Neuronal stem cell (in vitro differentiated cells): ENCODE results near the gene SCEL.
A peak's percentile ranks its signal among the peaks of the same experiment; 100 is the strongest.
"Not testable (repeated sequence)": the region's sequence is repeated elsewhere in the genome, so short reads cannot be mapped to it uniquely, and the experiment has no call there.

ENCODE experiments used
- DNase-seq: peaks from one replicate; pipeline ENCODE4 v3.0.0-alpha.2; 2013; ENCODE audit warnings: low spot score
- H2AFZ ChIP-seq: one replicate; pipeline ENCODE4 v1.6.1; 2013; ENCODE audit warnings: mild to moderate bottlenecking, low read length, inconsistent platforms
- H2AK5ac ChIP-seq: 2 replicates; pipeline ENCODE4 v1.6.1; 2013; ENCODE audit warnings: low read depth, mild to moderate bottlenecking, inconsistent platforms, low read length, moderate library complexity, mixed read lengths
- H2BK120ac ChIP-seq: 2 replicates; pipeline ENCODE4 v1.6.1; 2013; ENCODE audit warnings: low read depth, mild to moderate bottlenecking, inconsistent platforms, low read length, moderate library complexity, mixed read lengths
- H2BK12ac ChIP-seq: one replicate; pipeline ENCODE4 v1.6.1; 2013; ENCODE audit warnings: low read length, inconsistent platforms
- H2BK15ac ChIP-seq: 2 replicates; pipeline ENCODE4 v1.6.1; 2013; ENCODE audit warnings: mild to moderate bottlenecking, low read length, inconsistent platforms, mixed read lengths
- H2BK5ac ChIP-seq: one replicate; pipeline ENCODE4 v1.6.1; 2013; ENCODE audit warnings: inconsistent platforms, mild to moderate bottlenecking, low read length, moderate library complexity
- H3K14ac ChIP-seq: one replicate; pipeline ENCODE4 v1.6.1; 2013; ENCODE audit warnings: low read length, inconsistent platforms
- H3K18ac ChIP-seq: 2 replicates; pipeline ENCODE4 v1.6.1; 2013; ENCODE audit warnings: low read length, inconsistent platforms
- H3K23ac ChIP-seq: 2 replicates; pipeline ENCODE4 v1.6.1; 2013; ENCODE audit warnings: low read depth, mild to moderate bottlenecking, mixed read lengths, low read length, inconsistent platforms; ENCODE audit not compliant: poor library complexity
- H3K27ac ChIP-seq: replicated peaks from 3 replicates; pipeline ENCODE4 v1.5.1; 2013; ENCODE audit warnings: low read length, inconsistent platforms
- H3K27me3 ChIP-seq, 3 experiments: 2 replicates each; pipeline ENCODE4 v1.6.1; 2013; ENCODE audit warnings: low read length in 3 of 3, mild to moderate bottlenecking in 2 of 3, inconsistent platforms in 1 of 3, low read depth in 1 of 3, mixed read lengths in 1 of 3, moderate library complexity in 1 of 3; ENCODE audit not compliant: control insufficient read depth in 3 of 3, insufficient read depth in 3 of 3
- H3K36me3 ChIP-seq, 2 donors: replicated peaks in 1 of 2; 2 replicates each; pipeline ENCODE4 v1.6.1; 2013; ENCODE audit warnings: low read length in 2 of 2; ENCODE audit not compliant: control insufficient read depth in 2 of 2, insufficient read depth in 2 of 2
- H3K4ac ChIP-seq: 2 replicates; pipeline ENCODE4 v1.6.1; 2013; ENCODE audit warnings: inconsistent platforms, mild to moderate bottlenecking, low read length, moderate library complexity
- H3K4me1 ChIP-seq, 2 donors: 1 replicate in 1 of 2; 2 replicates in 1 of 2; pipeline ENCODE4 v1.6.1; 2013; ENCODE audit warnings: low read length in 2 of 2, low read depth in 1 of 2; ENCODE audit not compliant: control insufficient read depth in 2 of 2, insufficient read depth in 1 of 2
- H3K4me2 ChIP-seq: one replicate; pipeline ENCODE4 v1.6.1; 2013; ENCODE audit warnings: mild to moderate bottlenecking, low read length, inconsistent platforms; ENCODE audit not compliant: insufficient read depth, poor library complexity, severe bottlenecking
- H3K4me3 ChIP-seq, 2 donors: 2 replicates each; pipeline ENCODE4 v1.5.1; 2013; ENCODE audit warnings: low read length in 2 of 2, mild to moderate bottlenecking in 2 of 2, inconsistent platforms in 1 of 2, moderate library complexity in 1 of 2
- H3K79me1 ChIP-seq: one replicate; pipeline ENCODE4 v1.6.1; 2013; ENCODE audit warnings: low read depth, mild to moderate bottlenecking, inconsistent platforms, low read length, moderate library complexity
- H3K9ac ChIP-seq: one replicate; pipeline ENCODE4 v1.6.1; 2013; ENCODE audit warnings: mild to moderate bottlenecking, low read depth, low read length, inconsistent platforms; ENCODE audit not compliant: poor library complexity
- H3K9me3 ChIP-seq, 2 donors: replicated peaks in 1 of 2; 2 replicates each; pipeline versions ENCODE3 to v1.6.1; 2013; ENCODE audit warnings: low read length in 2 of 2, mild to moderate bottlenecking in 2 of 2, inconsistent platforms in 1 of 2, low read depth in 1 of 2, mixed read lengths in 1 of 2, moderate library complexity in 1 of 2; ENCODE audit not compliant: control insufficient read depth in 2 of 2, insufficient read depth in 1 of 2
- H4K8ac ChIP-seq: one replicate; pipeline ENCODE4 v1.6.1; 2013; ENCODE audit warnings: low read depth, mild to moderate bottlenecking, inconsistent platforms, low read length, moderate library complexity
- H4K91ac ChIP-seq: one replicate; pipeline ENCODE4 v1.6.1; 2013; ENCODE audit warnings: low read length, low read depth, mild to moderate bottlenecking, inconsistent platforms; ENCODE audit not compliant: poor library complexity
- WGBS, 2 donors: extraction: QIAGEN DNeasy Blood & Tissue Kit; methylation state at CpG; one replicate each; pipeline ENCODE4 v1.1.7; 2013; ENCODE audit warnings: missing lambda C conversion rate in 2 of 2, mixed read lengths in 1 of 2; ENCODE audit not compliant: insufficient read length in 2 of 2, insufficient replicate concordance in 1 of 2; ENCODE audit errors: extremely low coverage in 2 of 2; 5-methylcytosine and 5-hydroxymethylcytosine counted together

The SCEL gene

GRCh38 chr13:77637588-77637987 lies 102.1 kb downstream of the SCEL start:
- Histone ChIP-seq H3K27me3 (no peaks in the 10 kb centered on the region), H3K4ac (no peak overlapping the region), H2BK120ac (no peak overlapping the region), H2AK5ac (no peak overlapping the region), H3K4me1 (peaks cover 1 to 5% of the 10 kb centered on the region in 2 donors), H3K9me3 (no peaks in the 10 kb centered on the region), H2BK15ac (no peak overlapping the region), H3K79me1 (no peaks in the 10 kb centered on the region), H3K36me3 (no peaks in the 10 kb centered on the region), H2BK12ac (no peak overlapping the region), H3K4me2 (no peak overlapping the region), H3K14ac (no peak overlapping the region), H4K8ac (no peak overlapping the region), H3K18ac (no peak overlapping the region), H3K27ac (no peak overlapping the region), H2BK5ac (no peak overlapping the region), H3K9ac (no peak overlapping the region), H4K91ac (no peak overlapping the region), H2AFZ (peak overlapping the region; percentile 84), H3K4me3 (no peak overlapping the region), H3K23ac (no peak overlapping the region)
- DNase-seq: no peak
- no CpG with 5 or more reads among the region's 1 CpG for WGBS, 2 donors

- Histone ChIP-seq H3K27ac (no peak overlapping the region), H3K14ac (no peak overlapping the region), H2BK12ac (no peak overlapping the region), H3K27me3 (no peaks in the 10 kb centered on the region), H2BK15ac (no peak overlapping the region), H3K4me1 (no peaks in the 10 kb centered on the region), H4K91ac (no peak overlapping the region), H3K4me2 (no peak overlapping the region), H2BK120ac (no peak overlapping the region), H3K79me1 (no peaks in the 10 kb centered on the region), H3K4me3 (no peak overlapping the region), H3K4ac (no peak overlapping the region), H3K36me3 (no peaks in the 10 kb centered on the region), H3K23ac (no peak overlapping the region), H3K9me3 (peaks cover 0 to 4% of the 10 kb centered on the region in 2 donors), H3K18ac (no peak overlapping the region), H2AK5ac (no peak overlapping the region), H4K8ac (no peak overlapping the region), H2BK5ac (no peak overlapping the region), H2AFZ (no peak overlapping the region), H3K9ac (no peak overlapping the region)
- DNase-seq: no peak
These were observed 114.9 kb downstream of the SCEL start for GRCh38 chr13:77650409-77650808.

GRCh38 chr13:77653301-77653700 lies 117.8 kb downstream of the SCEL start:
- Histone ChIP-seq H3K9ac (no peak overlapping the region), H3K4me3 (no peak overlapping the region), H3K4ac (no peak overlapping the region), H3K14ac (no peak overlapping the region), H3K23ac (no peak overlapping the region), H2AFZ (no peak overlapping the region), H4K8ac (no peak overlapping the region), H2AK5ac (no peak overlapping the region), H3K27me3 (no peaks in the 10 kb centered on the region), H2BK5ac (no peak overlapping the region), H2BK15ac (no peak overlapping the region), H3K4me1 (no peaks in the 10 kb centered on the region), H3K36me3 (no peaks in the 10 kb centered on the region), H2BK12ac (no peak overlapping the region), H3K79me1 (no peaks in the 10 kb centered on the region), H4K91ac (no peak overlapping the region), H2BK120ac (no peak overlapping the region), H3K27ac (no peak overlapping the region), H3K18ac (no peak overlapping the region), H3K4me2 (no peak overlapping the region), H3K9me3 (peaks cover 0 to 4% of the 10 kb centered on the region in 2 donors)
- WGBS, 2 donors: no CpG with 5 or more reads among the region's 2 CpGs
- no peak for DNase-seq

GRCh38 chr13:77660016-77660415 lies 124.5 kb downstream of the SCEL start:
- not testable (repeated sequence) for H2BK120ac ChIP-seq, H3K9me3 ChIP-seq, H3K4me2 ChIP-seq, H3K4me1 ChIP-seq, H2BK5ac ChIP-seq, H3K27ac ChIP-seq, H3K79me1 ChIP-seq, H3K27me3 ChIP-seq, H3K36me3 ChIP-seq, H3K4me3 ChIP-seq, H3K18ac ChIP-seq, H2AK5ac ChIP-seq, DNase-seq, H3K14ac ChIP-seq, H2AFZ ChIP-seq, H2BK15ac ChIP-seq, H3K4ac ChIP-seq, H4K8ac ChIP-seq, H2BK12ac ChIP-seq, H4K91ac ChIP-seq, H3K9ac ChIP-seq, H3K23ac ChIP-seq
- WGBS, 2 donors: no CpG with 5 or more reads among the region's 23 CpGs
